Esophagus squamous epithelium (tissue), 5 donors: Measurements from ENCODE around the gene TRAF3IP1. TPM values are rescaled to one million over a fixed set of nuclear protein-coding genes. Genes with fewer than 3 reads are reported as not detected.
A peak's percentile ranks its signal among the peaks of the same experiment; 100 is the strongest.

Experiments
- DNase-seq: peaks from one replicate; lab custom pipeline; 2025; lab: John Stamatoyannopoulos, UW
- H3K27ac ChIP-seq, 4 donors: fragments of 200-600 bp; sonication (generic); one replicate each; pipeline ENCODE4 v1.5.1; 2016 to 2019; ENCODE audit warnings: mild to moderate bottlenecking in 1 of 4
- H3K27me3 ChIP-seq, 4 donors: fragments of 200-600 bp; sonication (generic); 1 replicate in 3 of 4; 2 replicates in 1 of 4; pipeline versions ENCODE4 v1.5.1 to v1.6.0; 2017 to 2021; ENCODE audit warnings: antibody characterized with exemption in 1 of 4
- H3K36me3 ChIP-seq, 3 donors: fragments of 200-600 bp; sonication (generic); one replicate each; pipeline ENCODE4 v1.5.1; 2016 to 2019
- H3K4me1 ChIP-seq, 3 donors: fragments of 200-600 bp; sonication (generic); one replicate each; pipeline ENCODE4 v1.5.1; 2017 to 2019
- H3K4me3 ChIP-seq, 4 donors: fragments of 200-600 bp; sonication (generic); 1 replicate in 3 of 4; 2 replicates in 1 of 4; pipeline ENCODE4 v1.5.1; 2016 to 2019; ENCODE audit warnings: mild to moderate bottlenecking in 2 of 4, moderate library complexity in 1 of 4
- H3K9me3 ChIP-seq, 3 donors: fragments of 200-600 bp; sonication (generic); one replicate each; pipeline ENCODE4 v1.5.1; 2016 to 2019
- CTCF ChIP-seq, 6 experiments: fragments of 450-650 bp in 4 of 6; fragments of 200-600 bp in 2 of 6; sonication (generic) in 2 of 6; IDR thresholded peaks; one replicate each; pipeline ENCODE4 v1.5.1; 2016 to 2019; ENCODE audit warnings: antibody characterized with exemption in 6 of 6, mild to moderate bottlenecking in 4 of 6, moderate library complexity in 4 of 6
- POLR2A ChIP-seq, 4 donors: fragments of 450-650 bp; IDR thresholded peaks; one replicate each; pipeline ENCODE4 v1.6.1; 2017; ENCODE audit warnings: antibody characterized with exemption in 4 of 4, mild to moderate bottlenecking in 4 of 4, moderate library complexity in 3 of 4
- WGBS, 2 donors: methylation state at CpG; one replicate each; pipeline ENCODE4 v1.1.5; 2018; 5-methylcytosine and 5-hydroxymethylcytosine counted together
- intact Hi-C: fragments of 100-400 bp; cut with DNase I; formaldehyde crosslinking; loops from one replicate; pipeline ENCODE4 v1.15.0; 2022
- small RNA-seq, 4 donors: library from RNA; depleted of rRNA; stranded (forward); fragments of <200 nt; gene quantifications; one replicate each; pipeline ENCODE3, GENCODE V24; 2016
- total RNA-seq, 4 donors: library from RNA; depleted of rRNA; stranded (reverse); fragments of >200 nt; gene quantifications; one replicate each; pipeline ENCODE4 v1.1.0, GENCODE V29; 2016
- donor health status: DM: yes; HTN: yes; CAD: no.

Gene TRAF3IP1
- total RNA-seq, 4 donors from 2014 or later, result 5.4 to 13.5 (median 9.8) TPM

DNA sequence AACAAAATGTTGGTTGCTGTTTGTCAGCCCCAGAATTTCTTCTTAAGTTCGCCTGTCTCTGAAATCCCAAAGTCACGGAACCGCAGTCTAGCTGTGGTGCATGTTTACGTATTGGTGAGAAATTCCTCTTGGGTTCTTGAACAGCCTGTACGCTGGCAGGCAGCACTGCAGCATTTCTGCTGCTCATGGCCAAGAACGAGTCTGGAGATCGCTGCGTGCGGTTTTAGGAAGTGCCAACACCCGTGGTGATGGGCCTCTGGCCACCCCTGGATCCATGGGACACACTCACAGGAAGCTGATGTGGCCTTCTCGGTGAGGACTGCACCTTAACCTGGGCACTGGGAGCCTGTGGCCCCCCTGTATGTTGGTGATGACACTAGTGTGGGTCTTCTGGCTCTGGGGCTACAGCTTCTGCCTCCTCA, 130.1 kb downstream of the TRAF3IP1 start:
- peaks cover 0 to 4% (median 0%) of the 10 kb centered on the region in 3 donors for H3K4me1 ChIP-seq
- no peak overlapping the region for H3K4me3 ChIP-seq
- H3K9me3 ChIP-seq, result no peaks in the 10 kb centered on the region
- peaks cover 12 to 76% (median 24%) of the 10 kb centered on the region in 3 donors for H3K36me3 ChIP-seq
- intact Hi-C loops, result no loop called here
- H3K27me3 ChIP-seq, result no peaks in the 10 kb centered on the region
- TF ChIP-seq CTCF (IDR thresholded peaks at IDR 0.05) (no peak), POLR2A (IDR thresholded peaks at IDR 0.05) (no peak)
- 80 to 95% methylated on average over 9 of the region's 11 CpGs for WGBS, 2 donors
- DNase-seq, result no peak
- peak overlapping the region in 1 of 4 donors; percentile 62 for H3K27ac ChIP-seq

Small RNAs within 50 kb of the gene (small RNA-seq; reads per million reads assigned to genes)
- 0 reads per million in 4 donors for gene RNU6-234P

Other genes starting within 250 kb of the TRAF3IP1 start
- gene ESPNL, start 220.2 kb upstream of the TRAF3IP1 start, total RNA-seq, result 1 to 10 TPM in 1 of 4 donors, under 1 TPM in 2, not detected in 1; 0.04 to 1.3 (median 0.88) TPM
- gene KLHL30, start 181.8 kb upstream of the TRAF3IP1 start, total RNA-seq, result under 1 TPM in 3 of 4 donors, not detected in 1; 0.09 to 0.38 (median 0.18) TPM
- under 1 TPM in 1 of 4 donors, not detected in 3; 0.19 TPM for gene ERFE, start 161.5 kb upstream of the TRAF3IP1 start, total RNA-seq
- 10 to 100 TPM; 13.3 to 38.3 (median 20.7) TPM for gene ILKAP, start 116.8 kb upstream of the TRAF3IP1 start, total RNA-seq
- gene HES6, start 80.5 kb upstream of the TRAF3IP1 start, total RNA-seq, result 1 to 10 TPM; 3.1 to 5.1 (median 4.2) TPM
- 10 to 100 TPM in 2 of 4 donors, 1 to 10 TPM in 2; 6.2 to 28.0 (median 12.0) TPM for gene PER2, start 31.9 kb upstream of the TRAF3IP1 start, total RNA-seq
- 10 to 100 TPM in 1 of 4 donors, 1 to 10 TPM in 3; 3.9 to 17.7 (median 8.9) TPM for gene ASB1, start 106.4 kb downstream of the TRAF3IP1 start, total RNA-seq